Measurements from ENCODE around the gene CAD.
"Not testable (repeated sequence)": the region's sequence is repeated elsewhere in the genome, so short reads cannot be mapped to it uniquely, and the experiment has no call there.

CAD gene

DNA sequence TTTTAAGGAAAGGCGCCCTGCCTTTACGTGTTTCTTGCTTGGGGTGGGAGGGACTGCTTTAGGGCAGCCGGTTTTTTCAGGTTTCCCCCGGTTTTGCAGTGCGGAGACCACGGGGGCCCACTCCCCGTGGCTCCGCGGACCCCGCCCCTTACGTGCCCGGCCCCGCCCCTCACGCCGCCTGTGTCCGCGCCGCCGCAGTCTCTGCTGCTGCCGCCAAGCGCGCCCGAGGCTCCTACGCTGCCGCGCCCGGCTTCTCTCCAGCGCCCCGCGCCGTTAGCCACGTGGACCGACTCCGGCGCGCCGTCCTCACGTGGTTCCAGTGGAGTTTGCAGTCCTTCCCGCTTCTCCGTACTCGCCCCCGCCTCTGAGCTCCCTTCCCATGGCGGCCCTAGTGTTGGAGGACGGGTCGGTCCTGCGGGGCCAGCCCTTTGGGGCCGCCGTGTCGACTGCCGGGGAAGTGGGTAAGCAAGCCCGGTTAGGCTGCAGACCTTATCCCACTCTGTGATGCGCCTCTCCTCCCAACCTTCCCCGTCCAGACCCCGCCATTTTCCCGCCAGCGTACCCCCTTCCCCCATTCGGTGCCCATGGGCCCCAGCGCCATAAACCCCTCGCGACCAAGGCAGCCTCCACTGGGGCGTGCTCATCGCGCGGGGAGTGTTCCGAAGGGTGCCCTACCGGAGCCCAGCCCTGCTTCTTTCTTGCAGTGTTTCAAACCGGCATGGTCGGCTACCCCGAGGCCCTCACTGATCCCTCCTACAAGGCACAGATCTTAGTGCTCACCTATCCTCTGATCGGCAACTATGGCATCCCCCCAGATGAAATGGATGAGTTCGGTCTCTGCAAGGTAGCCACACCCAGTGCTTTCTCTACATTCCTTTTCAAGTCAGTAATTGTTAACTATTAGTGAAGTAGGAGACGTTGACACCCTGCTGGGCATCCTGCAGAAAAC is at the start of gene CAD:
Gene CAD, plus strand, starts transcription at position 197 of the 949 bp plus-strand sequence. Its CDS starts 183 bp downstream, at position 380.
- DNase-seq, result peak; percentile 88

DNA sequence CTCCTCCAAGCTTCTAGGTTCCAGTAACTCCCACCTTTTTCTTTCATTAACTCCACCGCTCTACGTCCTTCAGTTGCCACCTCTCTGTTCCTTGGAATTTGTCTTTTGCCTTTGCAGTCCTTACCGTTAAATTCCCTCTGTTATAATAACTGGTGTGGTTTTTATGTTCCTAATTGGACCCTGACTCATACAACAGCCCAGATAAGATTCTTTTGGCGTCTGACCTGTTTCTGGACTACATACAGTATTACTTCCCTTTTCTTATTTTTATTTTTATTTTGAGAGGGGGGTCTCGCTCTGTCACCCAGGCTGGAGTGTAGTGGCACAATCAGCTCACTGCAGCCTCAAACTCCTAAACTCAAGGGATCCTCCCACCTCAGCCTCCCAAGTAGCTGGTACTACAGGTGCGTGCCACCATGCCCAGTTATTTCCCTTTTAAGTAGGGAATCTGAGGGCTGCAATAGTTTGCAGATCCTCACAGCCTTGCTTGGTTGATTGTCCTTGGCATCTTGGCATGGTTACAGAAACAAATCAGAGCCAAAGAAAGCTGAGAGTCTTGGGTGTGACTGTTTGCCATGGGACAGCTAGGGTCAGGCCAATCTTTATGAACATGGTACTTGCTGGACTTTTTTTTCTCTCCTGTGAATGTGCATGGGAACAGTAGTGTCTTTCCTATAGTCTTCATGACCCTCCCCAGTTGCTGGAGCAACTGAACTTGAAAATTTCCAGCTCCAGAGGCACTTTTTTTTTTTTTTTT is 46.4 kb upstream of the CAD start:
- no peak for DNase-seq

DNA sequence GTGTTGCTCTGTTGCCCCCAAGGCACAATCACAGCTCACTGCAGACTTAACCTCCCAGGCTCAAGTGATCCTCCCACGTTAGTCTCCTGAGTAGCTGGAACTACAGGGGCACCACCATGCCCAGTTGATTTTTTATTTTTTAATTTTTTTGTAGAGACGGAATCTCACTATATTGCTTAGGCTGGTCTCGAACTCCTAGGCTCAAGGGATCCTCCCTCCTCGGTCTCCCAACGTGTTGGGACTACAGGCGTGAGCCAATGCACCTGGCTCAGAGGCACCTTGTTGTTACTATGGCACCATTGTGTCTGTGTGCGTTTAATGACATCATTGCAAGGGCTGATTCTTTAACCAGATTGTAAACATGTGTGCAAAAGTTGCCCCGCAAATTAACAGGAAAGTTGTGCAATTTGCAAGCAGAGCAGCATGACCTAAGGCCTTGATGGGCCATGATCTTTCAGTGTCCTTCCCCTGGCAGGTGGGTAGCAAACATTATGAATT is 45.8 kb upstream of the CAD start:
- DNase-seq, result no peak

DNA sequence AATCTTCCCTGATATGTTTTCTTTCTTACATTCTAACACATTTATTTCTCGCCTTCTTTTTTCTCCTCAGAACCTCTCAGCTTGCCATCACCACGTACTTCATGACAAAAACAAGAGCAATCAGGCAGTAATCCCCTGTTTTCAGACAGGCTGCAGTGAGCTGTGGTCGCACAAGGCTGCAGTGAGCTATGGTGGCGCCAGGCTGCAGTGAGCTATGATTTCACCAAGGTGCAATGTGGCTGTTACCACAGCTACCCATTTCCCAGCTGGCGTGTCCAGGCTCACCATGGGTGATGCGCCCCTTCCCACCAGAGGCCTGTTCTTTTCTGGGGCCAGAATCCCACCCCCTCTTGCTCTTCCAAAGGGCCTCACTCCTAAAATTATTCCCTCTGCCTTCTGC is 42.5 kb upstream of the CAD start:
- DNase-seq, result no peak

DNA sequence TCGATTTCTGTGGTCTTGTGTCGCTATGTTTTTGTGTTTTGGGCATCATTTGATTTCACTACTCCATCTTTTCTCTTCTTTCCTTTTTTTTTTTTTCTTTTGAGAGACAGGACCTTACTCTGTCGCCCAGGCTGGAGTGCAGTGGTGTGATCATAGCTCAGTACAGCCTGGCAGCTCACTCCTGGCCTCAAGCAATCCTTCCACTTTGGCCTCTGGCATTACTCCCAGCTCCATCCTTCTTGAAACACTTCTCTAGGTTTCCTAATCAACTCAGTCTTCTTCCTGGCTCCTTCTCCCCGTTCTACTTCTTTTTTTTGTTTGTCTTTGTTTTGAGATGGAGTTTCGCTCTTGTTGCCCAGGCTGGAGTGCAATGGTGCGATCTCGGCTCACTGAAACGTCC is 41.8 kb upstream of the CAD start:
- DNase-seq, result no peak

DNA sequence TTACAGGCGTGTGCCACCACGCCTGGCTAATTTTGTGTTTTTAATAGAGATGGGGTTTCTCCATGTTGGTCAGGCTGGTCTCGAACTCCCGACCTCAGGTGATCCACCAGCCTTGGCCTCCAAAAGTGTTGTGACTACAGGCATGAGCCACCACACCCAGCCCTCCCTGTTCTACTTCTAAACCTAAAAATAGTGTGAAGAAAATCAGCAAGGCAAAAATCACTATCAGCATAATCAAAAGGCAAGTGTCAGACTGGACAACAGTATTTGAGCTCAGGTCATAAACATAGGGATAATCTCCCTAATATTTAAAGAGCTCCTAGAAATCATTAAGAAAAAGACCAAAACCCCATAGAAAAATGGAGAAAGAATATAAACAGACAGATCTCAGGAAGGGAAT is 41.4 kb upstream of the CAD start:
- DNase-seq, result not testable (repeated sequence)

DNA sequence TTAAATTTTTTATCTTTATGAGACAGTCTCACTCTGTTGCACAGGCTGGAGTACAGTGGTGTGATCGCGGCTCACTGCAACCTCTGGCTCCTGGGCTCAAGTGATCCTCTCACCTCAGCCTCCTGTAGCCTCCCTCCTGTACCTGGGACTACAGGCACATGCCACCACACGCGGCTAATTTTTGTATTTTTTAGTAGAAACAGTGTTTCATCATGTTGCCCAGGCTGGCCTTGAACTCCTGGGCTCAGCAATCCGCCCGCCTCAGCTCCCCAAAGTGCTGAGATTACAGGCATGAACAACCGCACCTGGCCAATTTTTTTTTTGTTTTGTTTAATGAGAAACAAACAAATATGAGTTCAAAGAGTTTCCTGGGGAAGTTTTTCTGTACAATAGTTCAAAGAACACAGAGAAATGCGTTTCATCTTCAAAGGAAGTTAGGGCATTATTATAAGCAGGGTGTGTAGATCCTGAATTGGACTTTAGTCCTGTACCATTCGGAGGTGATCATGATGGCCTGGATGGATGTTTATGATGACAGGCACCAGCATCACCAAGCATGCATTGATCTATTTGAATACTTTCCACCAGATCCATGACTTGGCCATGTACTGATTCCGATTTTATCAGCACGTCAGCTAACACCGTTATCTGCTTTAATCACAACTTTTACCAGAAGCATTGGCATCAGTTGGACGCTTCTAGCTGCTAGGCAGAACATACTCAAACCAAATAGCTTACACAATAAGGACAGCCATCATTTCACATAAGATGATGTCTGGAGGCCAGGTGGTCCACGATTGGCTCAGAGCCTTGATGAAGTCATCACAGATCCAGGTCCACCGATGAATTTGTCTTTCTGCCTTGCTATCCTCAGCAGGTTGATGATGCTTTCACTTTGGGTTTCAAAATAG is 39.5 kb upstream of the CAD start:
- DNase-seq, result no peak

DNA sequence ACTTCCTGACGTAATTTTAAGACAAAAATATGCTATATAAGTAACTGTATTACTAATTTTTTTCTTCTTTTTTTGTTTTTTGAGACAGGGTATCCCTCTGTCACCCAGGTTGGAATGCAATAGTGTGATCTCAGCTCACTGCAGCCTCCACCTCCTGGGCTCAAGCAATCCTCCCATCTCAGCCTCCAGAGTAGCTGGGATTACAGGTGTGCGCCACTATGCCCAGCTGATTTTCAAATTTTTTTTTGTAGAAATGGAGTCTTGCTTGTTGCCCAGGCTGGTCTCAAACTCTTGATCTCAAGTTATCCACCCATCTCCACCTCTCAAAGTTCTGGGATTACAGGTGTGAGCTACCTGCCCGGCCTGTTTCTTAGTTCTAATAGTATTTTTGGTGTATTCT is 38.7 kb upstream of the CAD start:
- DNase-seq, result no peak

DNA sequence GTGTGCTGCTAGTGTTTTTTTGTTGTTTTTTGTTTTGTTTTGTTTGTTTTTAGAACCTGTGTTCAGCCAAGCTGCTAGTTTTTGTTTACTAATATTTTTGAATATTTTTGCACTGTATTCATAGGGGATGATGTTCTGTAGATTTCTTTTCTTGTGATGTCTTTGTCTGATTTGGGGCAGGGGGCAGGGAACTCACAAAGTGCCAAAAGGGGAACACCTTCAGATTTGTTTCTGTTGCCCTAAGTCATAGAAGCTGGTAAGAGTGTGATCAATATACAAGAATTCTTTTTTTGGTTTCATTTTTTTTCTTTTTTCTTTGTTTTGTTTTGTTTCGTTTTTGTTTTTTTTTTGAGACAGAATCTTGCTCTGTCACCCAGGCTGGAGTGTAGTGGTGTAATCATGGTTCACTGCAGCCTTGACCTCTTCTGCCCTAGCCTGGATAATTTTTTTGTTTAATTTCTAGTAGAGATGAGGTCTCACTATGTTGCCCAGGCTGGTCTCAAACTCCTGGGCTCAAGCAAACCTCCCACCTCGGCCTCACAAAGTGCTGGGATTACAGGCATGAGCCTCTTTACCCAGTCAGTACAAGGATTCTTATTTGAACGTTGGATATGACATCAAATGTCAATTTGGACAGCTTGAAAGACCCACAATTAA is 37.7 kb upstream of the CAD start:
- no peak for DNase-seq

DNA sequence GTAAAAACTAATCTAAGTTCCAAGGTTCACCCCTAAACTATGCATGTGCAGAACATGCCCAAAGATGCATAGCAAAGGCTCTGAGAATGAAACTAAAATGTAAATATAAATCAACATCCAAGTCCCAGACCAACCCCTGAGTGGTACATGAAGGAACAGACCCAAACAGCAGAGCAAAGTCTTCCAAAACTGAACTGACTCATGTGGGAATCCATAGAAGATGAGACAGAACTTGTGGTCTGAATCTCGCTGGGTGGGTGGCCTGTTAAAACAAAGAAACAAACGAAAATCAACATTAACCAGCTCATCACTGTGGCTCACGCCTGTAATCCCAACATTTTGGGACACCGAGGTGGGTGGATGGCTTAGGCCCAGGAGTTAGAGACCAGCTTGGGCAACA is 34.8 kb upstream of the CAD start:
- no peak for DNase-seq

DNA sequence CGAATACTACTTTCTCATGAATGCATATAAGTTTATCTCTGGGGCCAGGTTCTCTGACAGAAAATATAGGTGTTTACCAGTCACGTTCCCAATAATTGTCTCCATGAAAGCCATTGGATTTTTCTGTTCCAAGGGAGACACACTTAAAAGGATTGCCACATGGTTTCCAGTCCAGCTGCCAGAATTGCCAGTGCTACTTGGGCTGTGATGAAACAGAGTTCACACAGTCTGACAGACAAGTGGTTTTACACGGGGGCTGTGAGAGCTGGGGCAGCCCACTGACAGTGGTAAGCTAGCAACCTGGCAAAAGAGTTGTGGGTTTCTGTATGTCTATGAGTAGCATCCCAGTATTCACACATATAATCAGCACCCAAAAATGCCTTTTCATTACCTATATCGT is 33.1 kb upstream of the CAD start:
- no peak for DNase-seq

DNA sequence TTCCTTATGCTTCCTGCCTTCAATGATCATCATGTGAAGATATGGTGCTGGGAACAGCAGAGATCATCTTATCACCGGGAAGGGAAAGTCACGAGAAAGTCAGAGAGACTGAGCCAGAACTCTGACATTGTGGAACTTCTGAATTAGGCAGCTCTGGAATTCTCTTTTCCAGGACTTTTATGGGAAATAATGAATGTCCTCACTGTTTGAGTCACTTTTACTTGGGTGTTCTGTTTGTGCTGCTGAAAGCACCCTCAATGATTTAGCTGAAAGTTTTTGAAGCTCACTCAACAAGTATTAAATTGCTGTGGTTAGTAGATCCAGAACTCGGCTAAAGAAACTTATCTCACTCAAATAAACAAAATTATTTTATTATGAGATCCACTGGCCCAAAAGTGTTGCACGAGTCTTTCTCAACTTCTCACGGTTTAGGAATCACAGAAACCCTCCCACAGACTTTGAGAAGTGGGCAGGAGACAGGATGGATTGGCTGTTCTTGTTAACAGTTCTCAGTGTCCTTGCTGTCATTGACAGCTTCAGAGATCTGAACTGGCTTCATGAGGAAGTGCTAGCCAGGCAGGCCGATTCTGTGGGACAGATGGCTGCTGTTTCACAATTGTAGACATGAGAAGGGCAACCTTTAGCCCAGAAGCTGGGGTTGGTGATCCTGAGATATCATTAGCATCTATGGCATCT is 31.7 kb upstream of the CAD start:
- no peak for DNase-seq

DNA sequence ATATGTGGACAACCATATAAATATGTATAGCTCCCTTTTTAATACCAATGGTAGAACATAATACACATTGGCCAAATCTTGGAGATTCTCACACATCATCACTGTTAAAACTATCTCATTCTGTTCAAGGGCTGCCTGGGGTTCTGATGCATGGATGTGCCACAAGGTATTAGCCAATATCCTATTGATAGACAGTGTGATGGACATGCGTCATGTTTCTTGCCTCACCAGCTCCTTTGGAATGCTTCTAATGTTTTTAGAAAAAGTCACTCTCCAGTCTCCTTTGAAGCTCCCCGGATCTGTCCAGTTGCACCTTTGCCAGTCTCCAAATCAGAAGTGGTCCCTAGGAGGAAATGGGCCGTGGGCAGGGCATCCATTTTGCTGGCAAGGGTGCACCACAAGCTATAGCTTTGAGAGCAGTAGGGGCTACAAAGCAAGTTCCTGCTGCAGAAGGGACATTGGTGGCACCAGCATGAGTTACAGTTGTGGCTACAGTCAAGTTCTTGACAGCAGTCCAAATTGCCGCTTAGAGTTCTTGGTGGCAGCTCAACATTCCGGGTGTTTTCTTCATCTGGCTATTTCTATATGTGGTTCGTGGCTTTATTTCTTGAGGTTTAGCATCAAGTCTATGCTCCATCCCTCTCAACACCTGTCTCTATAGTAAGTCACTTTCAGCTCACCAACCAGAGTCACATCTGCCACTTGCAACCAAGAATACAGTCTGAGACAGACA is 30.4 kb upstream of the CAD start:
- DNase-seq, result no peak

DNA sequence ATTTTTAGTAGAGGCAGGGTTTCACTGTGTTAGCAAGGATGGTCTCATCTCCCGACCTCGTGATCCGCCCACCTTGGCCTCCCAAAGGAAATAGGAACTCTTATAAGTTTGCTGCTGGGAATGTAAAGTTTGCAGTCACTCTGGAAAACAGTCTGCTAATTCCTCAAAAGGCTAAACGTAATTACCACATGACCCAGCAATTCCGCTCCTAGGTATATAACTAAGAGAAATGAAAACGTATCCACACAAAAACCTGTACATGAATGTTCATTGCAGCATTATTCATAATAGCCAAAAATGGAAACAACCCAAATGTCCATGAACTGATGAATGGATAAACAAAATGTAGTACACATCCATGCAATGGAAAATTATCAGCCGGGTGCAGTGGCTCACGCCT is 27.2 kb upstream of the CAD start:
- DNase-seq, result no peak

DNA sequence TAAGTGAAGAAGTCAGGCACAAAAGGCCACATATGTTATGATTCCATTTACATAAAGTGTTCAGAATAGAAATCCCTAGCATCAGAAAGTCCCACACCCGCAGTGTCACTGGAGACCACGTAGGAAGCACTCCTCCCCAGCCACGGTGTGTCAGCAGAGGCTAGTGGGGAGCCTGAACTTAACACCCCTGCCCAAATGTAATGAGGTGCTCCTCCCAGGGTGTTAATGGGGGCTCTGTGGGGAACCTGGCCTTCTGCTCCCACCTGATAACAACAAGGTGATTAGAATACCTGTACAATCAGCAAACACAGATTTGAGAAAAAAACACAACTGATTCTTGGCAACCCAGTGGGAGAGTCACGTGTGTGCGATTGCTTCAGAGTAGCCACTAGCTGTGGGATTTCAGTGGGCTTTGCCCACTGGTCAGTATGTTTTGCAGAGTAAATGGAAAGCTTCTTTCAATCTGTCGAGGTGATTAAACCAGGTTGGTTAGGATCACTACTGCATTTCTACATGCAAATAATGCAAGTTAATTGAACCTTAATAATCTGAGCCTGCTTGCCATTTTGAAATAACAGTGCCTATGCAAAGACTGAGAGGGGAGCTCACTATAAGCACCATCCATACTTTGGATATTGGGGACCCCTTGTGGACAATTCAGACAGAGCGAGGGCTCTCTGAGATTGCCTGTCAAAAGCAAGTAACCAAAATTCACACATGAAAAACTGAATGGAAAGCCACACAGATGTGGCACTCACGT is 25.9 kb upstream of the CAD start:
- DNase-seq, result peak; percentile 32

DNA sequence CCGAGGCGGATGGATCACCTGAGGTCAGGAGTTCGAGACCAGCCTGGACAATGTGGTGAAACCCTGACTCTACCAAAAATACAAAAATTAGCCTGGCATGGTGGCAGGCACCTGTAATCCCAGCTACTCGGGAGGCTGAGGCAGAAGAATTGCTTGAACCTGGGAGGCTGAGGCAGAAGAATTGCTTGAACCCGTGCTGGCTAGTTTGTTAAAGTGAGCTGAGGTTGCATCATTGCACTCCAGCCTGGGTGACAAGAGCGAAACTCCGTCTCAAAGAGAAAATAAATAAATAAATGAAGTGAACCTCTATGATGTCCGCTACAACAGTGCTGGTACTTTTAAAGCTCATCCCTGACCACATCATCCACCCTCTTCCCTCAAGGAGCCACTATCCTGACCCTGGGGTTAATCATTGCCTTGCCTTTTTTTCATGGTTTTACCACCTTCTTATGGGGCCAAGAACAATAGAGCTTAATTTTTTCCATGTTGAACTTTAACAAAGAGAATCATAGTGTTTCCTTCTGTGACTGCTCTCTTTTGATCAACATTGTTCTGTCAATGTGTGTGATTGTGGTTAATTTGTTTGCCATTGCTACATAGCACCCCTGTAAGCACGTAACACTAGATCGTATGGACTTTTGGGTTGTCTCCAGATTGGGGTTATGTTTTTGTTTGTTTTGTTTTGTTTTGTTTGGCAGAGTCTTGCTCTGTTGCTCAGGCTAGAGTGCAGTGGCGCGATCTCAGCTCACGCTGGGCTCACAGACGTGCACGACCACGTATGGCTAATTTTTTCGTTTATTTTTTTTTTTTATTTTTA is 22.4 kb upstream of the CAD start:
- no peak for DNase-seq

DNA sequence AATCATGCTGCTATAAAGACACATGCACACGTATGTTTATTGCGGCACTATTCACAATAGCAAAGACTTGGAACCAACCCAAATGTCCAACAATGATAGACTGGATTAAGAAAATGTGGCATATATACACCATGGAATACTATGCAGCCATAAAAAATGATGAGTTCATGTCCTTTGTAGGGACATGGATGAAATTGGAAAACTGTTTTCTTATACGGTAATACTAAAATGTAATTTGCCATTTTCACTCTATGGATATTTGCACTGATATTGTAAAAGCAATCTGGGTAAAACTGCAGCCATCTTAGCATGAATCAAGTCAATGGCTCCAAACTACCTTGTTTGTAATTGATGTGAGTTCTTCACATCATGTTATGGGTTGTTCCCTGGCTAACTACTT is 21.4 kb upstream of the CAD start:
- not testable (repeated sequence) for DNase-seq

DNA sequence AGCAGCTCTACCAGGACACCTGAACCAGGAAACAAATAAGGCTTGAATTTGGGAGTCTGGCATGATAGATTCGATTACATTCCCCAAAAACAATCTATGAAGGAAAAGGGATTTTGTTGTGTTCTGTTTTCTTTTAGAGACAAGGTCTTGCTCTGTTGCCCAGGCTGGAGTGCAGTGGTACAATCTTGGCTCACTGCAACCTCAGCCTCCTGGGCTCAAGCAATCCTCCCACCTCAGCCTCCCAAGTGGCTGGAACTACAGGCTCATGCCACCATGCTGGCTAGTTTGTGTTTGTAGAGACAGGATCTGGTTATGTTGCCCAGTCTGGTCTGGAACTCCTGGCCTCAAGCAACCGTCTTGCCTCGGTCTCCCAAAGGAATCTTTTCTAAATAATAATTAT is 19.1 kb upstream of the CAD start:
- DNase-seq, result not testable (repeated sequence)

DNA sequence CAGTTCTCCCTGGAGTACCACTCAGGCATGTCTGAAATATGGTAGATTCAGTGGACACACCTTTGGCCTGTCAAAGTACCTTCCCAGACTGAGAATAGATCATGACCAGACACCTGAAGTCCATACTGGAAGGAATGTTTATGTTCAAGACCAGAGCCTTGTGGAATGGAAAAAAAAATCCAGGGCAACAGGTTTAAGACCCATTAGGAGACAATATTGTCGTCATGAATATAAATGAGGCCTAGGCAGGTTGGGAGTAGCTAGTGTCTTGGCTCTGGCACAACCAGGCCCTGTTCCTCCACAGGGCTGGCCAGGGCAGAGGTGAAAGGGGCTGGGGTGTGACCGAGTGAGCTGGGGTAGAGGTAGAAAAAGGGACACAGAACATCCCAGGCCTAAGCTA is 18.5 kb upstream of the CAD start:
- no peak for DNase-seq
